Measurements from ENCODE around the gene LDAF1. TPM values are rescaled to one million over a fixed set of nuclear protein-coding genes. Genes with fewer than 3 reads are reported as not detected.

LDAF1 gene
- total RNA-seq, 1 donor from 2014 or later: 25.4 TPM

DNA sequence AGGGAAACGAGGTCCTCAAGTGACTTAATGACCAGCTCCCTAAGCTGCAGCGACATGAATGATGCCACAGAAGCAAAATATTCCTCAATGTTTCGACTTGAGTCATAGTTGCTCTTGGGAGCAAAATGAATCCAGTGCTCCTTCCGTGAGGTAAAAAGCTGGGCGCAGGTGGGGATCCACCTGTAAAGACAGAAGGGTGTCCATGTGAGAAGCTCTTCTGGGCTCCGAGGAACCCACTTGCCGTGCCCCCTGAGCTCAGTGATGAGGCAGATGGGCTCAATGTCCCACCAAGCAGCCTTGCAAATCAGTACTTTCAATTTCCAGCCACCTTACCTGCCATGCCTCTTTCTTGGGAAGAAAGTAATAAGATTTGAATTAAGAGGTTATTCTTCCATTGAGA lies 33.3 kb upstream of the LDAF1 start:
- Mint-ChIP-seq H3K9me3 (no peaks in the 10 kb centered on the region), H3K4me1 (no peaks in the 10 kb centered on the region), H3K27ac (ENCODE audit: unreplicated experiment) (no peak overlapping the region), H3K4me3 (no peak overlapping the region), H3K27me3 (ENCODE audit: low read depth) (peaks cover 8% of the 10 kb centered on the region), H3K36me3 (ENCODE audit: low read depth) (no peaks in the 10 kb centered on the region)
- TF ChIP-seq, protein P1, sequence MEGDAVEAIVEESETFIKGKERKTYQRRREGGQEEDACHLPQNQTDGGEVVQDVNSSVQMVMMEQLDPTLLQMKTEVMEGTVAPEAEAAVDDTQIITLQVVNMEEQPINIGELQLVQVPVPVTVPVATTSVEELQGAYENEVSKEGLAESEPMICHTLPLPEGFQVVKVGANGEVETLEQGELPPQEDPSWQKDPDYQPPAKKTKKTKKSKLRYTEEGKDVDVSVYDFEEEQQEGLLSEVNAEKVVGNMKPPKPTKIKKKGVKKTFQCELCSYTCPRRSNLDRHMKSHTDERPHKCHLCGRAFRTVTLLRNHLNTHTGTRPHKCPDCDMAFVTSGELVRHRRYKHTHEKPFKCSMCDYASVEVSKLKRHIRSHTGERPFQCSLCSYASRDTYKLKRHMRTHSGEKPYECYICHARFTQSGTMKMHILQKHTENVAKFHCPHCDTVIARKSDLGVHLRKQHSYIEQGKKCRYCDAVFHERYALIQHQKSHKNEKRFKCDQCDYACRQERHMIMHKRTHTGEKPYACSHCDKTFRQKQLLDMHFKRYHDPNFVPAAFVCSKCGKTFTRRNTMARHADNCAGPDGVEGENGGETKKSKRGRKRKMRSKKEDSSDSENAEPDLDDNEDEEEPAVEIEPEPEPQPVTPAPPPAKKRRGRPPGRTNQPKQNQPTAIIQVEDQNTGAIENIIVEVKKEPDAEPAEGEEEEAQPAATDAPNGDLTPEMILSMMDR (conservative IDR thresholded peaks at IDR 0.05): no peak
- DNase-seq (ENCODE audit: low read depth, low spot score): no peak

DNA sequence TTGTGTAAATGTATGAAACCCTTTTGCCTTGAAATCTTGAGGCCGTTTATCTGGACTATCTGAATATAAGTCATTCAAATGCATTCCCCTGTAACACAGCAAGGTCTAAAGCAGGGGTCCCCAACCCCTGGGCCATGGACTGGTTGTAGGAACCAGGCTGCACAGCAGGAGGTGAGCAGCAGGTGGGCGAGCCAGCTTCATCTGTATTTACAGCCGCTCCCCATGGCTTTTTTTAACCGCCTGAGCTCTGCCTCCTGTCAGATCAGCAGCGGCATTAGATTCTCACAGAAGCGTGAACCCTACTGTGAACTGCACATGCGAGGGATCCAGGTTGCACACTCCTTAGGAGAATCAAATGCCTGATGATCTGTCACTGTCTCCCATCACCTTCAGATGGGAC lies 32.0 kb upstream of the LDAF1 start:
- Mint-ChIP-seq H3K4me1 (no peaks in the 10 kb centered on the region), H3K36me3 (ENCODE audit: low read depth) (no peaks in the 10 kb centered on the region), H3K27ac (ENCODE audit: unreplicated experiment) (no peak overlapping the region), H3K9me3 (no peaks in the 10 kb centered on the region), H3K27me3 (ENCODE audit: low read depth) (peaks cover 16% of the 10 kb centered on the region), H3K4me3 (no peak overlapping the region)
- TF ChIP-seq, protein P1 (conservative IDR thresholded peaks at IDR 0.05): no peak
- DNase-seq (ENCODE audit: low read depth, low spot score): no peak

DNA sequence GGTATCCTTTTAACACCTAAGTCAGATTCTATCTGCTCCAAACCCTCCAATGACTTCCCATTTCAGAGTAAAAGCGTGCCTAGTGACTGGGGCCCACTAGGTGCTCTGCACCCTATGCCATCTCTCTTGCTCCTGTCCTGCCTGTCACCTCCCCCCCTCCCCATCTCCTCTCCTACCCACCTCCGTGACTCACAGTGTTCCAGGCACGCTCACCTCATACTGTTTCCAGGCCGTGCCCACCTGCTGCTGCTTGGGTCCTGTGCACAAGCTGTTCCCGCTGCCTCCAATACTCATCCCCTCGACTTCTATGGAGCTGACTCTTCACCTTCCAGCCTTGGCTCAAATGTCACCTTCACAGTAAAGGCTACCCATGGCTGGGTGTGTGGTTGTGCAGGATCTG lies 29.5 kb upstream of the LDAF1 start:
- H3K4me1 Mint-ChIP-seq: no peaks in the 10 kb centered on the region
- H3K4me3 Mint-ChIP-seq: no peak overlapping the region
- DNase-seq (ENCODE audit: low read depth, low spot score): no peak
- H3K27me3 Mint-ChIP-seq (ENCODE audit: low read depth): peaks cover 19% of the 10 kb centered on the region
- TF ChIP-seq, protein P1 (conservative IDR thresholded peaks at IDR 0.05): no peak
- H3K9me3 Mint-ChIP-seq: no peaks in the 10 kb centered on the region
- H3K36me3 Mint-ChIP-seq (ENCODE audit: low read depth): no peaks in the 10 kb centered on the region
- H3K27ac Mint-ChIP-seq (ENCODE audit: unreplicated experiment): no peak overlapping the region

DNA sequence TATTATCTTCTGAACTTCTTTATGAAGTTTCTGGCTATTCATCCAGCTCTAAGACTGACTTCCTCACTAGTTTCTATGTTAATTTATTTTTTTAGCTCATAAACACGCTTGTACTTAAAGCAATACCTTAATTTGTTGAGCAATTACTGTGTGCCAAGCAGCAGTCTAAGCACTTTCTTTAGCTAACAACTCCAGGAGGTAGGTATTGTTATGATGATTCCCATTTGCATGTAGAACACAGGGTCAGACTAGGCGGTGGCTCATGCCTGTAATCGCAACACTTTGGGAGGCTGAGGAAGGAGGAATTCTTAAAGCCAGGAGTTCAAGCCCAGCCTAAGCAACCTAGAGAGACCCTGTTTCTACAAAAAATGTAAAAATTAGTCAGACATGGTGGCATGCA lies 27.7 kb upstream of the LDAF1 start:
- no peak overlapping the region for H3K27ac Mint-ChIP-seq (ENCODE audit: unreplicated experiment)
- H3K27me3 Mint-ChIP-seq (ENCODE audit: low read depth): peaks cover 12% of the 10 kb centered on the region
- H3K9me3 Mint-ChIP-seq: no peaks in the 10 kb centered on the region
- no peaks in the 10 kb centered on the region for H3K4me1 Mint-ChIP-seq
- no peak overlapping the region for H3K4me3 Mint-ChIP-seq
- TF ChIP-seq, protein P1 (conservative IDR thresholded peaks at IDR 0.05): no peak
- DNase-seq (ENCODE audit: low read depth, low spot score): no peak
- H3K36me3 Mint-ChIP-seq (ENCODE audit: low read depth): no peaks in the 10 kb centered on the region

DNA sequence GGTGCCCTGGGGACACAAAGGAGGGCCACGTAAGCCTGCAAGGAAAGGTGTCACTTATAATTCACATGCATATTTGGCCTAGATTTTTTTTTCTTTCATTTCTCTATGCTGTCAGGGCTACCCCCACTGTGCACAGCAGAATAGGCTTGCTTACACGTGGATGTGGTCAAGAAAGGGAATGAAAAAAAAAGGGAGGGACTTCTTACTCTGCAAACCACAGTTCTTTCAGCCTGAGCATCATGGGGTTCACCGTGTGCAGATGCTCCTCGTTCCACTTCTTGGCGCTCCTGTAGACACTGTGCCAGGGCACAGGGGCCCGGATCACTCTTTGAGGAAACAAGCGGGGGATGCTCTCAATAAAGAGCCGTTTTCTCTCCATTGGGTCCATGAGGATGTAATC lies 24.4 kb upstream of the LDAF1 start:
- Mint-ChIP-seq H3K27me3 (ENCODE audit: low read depth) (peaks cover 15% of the 10 kb centered on the region), H3K27ac (ENCODE audit: unreplicated experiment) (no peak overlapping the region), H3K4me1 (no peaks in the 10 kb centered on the region), H3K9me3 (no peaks in the 10 kb centered on the region), H3K36me3 (ENCODE audit: low read depth) (no peaks in the 10 kb centered on the region), H3K4me3 (no peak overlapping the region)
- TF ChIP-seq, protein P1 (conservative IDR thresholded peaks at IDR 0.05): no peak
- DNase-seq (ENCODE audit: low read depth, low spot score): no peak

DNA sequence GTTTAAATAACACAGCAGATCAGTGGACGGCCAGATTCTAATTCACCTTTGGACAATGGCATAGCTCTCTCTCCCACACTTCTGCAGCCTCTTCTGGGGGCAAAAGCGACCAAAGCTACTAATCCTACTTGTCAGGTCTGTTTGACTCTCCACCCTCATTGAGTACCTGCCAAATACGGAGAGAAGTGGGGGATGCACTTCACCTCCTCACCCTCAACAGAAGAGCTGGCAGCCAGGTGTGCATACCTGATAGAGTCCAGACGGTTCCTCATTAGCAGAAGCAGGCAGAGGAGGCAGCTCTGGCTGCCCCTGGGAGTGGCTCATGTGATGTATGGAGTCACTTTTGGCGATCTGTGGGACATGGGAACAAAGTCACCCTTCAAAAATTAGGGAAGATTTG lies 12.7 kb upstream of the LDAF1 start:
- Mint-ChIP-seq H3K27ac (ENCODE audit: unreplicated experiment) (no peak overlapping the region), H3K4me3 (no peak overlapping the region)

More for the DNA sequence above, 12.7 kb upstream of the LDAF1 start:
- Mint-ChIP-seq H3K27me3 (ENCODE audit: low read depth) (peaks cover 15% of the 10 kb centered on the region), H3K9me3 (peaks cover 8% of the 10 kb centered on the region), H3K4me1 (no peaks in the 10 kb centered on the region), H3K36me3 (ENCODE audit: low read depth) (peaks cover 3% of the 10 kb centered on the region)
- TF ChIP-seq, protein P1 (conservative IDR thresholded peaks at IDR 0.05): no peak
- no peak for DNase-seq (ENCODE audit: low read depth, low spot score)
